GM13976 (cell line): ENCODE data around the gene SIN3B.

Source experiments
- DNase-seq: peaks from one replicate; pipeline ENCODE4 v3.0.0; 2012; ENCODE audit warnings: low spot score
- CTCF ChIP-seq: IDR thresholded peaks from 2 replicates; pipeline ENCODE4 v1.5.1; 2012; ENCODE audit warnings: borderline replicate concordance, mild to moderate bottlenecking; ENCODE audit not compliant: insufficient read depth; ENCODE audit errors: extremely low read depth, missing control alignments, control extremely low read depth
- in situ Hi-C: fragments of 300-500 bp; cut with MboI; formaldehyde crosslinking; loops from one replicate; pipeline ENCODE4 v1.12.0; 2022; ENCODE audit warnings: low sequenced_read_pairs, mixed read lengths, inconsistent platforms; ENCODE audit not compliant: unreplicated experiment

The SIN3B gene

GRCh38 chr19:16903347-16903746 lies 74.1 kb downstream of the SIN3B start:
- in situ Hi-C loops = no loop called here
- no peak for DNase-seq
- TF ChIP-seq CTCF = no peak

GRCh38 chr19:16904599-16904998 lies 75.4 kb downstream of the SIN3B start:
- no peak for DNase-seq
- in situ Hi-C loops = no loop called here
- TF ChIP-seq CTCF = no peak

GRCh38 chr19:16908759-16909158 lies 79.6 kb downstream of the SIN3B start:
- no peak for TF ChIP-seq CTCF
- in situ Hi-C loops = no loop called here
- DNase-seq = no peak

GRCh38 chr19:16911046-16911445 lies 81.8 kb downstream of the SIN3B start:
- in situ Hi-C loops = no loop called here
- no peak for DNase-seq
- TF ChIP-seq CTCF = no peak

GRCh38 chr19:16912780-16913179 lies 83.6 kb downstream of the SIN3B start:
- no peak for TF ChIP-seq CTCF
- DNase-seq = no peak
- in situ Hi-C loops = no loop called here

- in situ Hi-C loops = no loop called here
- no peak for DNase-seq
- TF ChIP-seq CTCF = no peak
Observed at GRCh38 chr19:16914421-16914820, 85.2 kb downstream of the SIN3B start.

GRCh38 chr19:16915135-16915534 lies 85.9 kb downstream of the SIN3B start:
- in situ Hi-C loops = no loop called here
- no peak for DNase-seq
- no peak for TF ChIP-seq CTCF
